Glomerular visceral epithelial cell (primary cell): ENCODE data around the gene BCL2.
"Not testable (repeated sequence)": the region's sequence is repeated elsewhere in the genome, so short reads cannot be mapped to it uniquely, and the experiment has no call there.

ENCODE experiments used
- DNase-seq: peaks from one replicate; pipeline ENCODE4 v3.0.0-alpha.2; 2016; ENCODE audit errors: extremely low spot score

Gene BCL2

GRCh38 chr18:63319383-63320122, at the start of gene BCL2:
Gene BCL2 (minus strand): TSS chr18:63319769.
- peak; percentile 36 for DNase-seq

- DNase-seq: no peak
Observed at GRCh38 chr18:63368611-63369010, 49.0 kb upstream of the BCL2 start.

DNA sequence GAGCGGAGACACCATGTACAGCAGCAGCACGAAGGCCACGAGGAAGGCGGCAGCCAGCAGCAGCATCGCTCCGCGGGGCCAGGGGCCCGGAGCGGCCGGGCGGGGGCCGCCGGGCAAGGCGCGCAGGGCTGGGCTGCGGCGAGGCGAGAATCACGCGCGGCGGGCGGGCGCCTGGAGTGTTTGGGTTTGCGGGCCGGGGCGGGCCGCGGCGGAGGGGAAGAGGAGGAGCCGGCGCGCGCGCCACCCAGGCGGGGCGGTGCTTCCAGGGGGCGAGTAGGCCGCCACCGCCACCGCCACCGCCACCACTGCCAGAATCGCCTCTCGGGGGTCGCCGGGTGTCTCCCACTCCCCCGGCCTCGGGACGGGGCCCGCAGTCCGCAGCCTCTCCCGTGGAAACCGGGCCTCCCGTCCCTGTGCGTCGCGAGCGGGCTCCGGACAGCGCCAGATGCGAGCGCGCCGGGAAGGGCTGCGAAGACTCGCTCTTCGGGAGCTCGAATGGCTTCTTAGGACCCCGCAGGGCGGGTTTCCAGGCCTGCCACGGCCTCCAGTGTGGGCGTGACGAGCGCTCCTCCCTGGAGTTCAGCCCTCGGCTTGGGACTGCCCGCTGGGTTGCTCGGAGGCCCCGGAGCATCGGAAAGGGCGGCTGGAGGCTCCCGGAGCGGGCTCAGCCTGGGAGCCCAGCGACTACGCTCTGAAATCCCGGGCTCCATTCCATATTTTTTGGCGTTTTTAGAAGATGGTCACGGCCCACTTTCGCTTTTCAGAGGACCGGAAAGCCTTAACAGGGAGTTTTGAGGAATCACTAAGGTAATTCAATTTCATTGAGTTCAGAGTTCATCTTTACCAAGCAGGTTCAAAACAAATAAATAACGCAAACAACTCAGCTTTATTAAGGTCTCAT, 47.7 kb upstream of the BCL2 start, which contains the start of gene KDSR:
Gene KDSR, minus strand, starts transcription at position 154 of the 901 bp plus-strand sequence. Its CDS starts 88 bp downstream, at position 66.
- peak; percentile 99 for DNase-seq

- peak; percentile 73 for DNase-seq
Observed at GRCh38 chr18:63366213-63367052, 46.9 kb upstream of the BCL2 start.

DNA sequence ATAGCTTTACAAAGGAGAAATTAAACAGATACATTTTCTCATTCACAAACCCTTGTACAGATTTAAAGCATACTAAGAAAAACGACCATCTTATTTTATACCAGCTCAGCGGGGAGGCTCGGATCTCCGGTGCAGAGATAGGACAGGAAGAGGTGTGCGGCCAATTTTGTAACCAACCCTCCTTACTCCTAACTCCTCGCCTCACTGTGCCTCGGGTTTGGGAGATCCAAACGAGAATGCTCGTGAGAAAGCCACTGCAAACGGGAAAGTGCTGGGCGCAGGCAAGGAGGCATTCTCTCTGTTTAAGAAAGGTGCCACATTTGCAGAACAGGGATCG, 46.3 kb upstream of the BCL2 start:
- DNase-seq: no peak

DNA sequence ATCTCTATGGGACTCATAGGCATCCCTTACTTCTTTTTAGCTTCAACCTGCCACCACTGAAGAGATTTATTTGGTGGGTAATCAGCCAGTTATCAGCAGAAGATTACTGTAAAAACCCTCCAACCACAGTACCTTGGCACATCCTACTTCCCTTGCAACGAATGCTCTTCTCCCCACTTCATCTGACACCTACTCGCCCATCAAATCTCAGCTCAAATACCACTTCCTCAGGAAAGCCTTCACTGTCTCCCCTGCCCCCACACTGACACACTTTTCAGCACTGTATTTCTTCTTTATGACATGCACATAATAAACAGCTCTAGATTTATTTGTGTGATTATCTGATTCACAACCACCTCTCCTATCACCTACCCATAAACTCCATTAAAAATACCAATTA, 44.4 kb upstream of the BCL2 start:
- DNase-seq: no peak

DNA sequence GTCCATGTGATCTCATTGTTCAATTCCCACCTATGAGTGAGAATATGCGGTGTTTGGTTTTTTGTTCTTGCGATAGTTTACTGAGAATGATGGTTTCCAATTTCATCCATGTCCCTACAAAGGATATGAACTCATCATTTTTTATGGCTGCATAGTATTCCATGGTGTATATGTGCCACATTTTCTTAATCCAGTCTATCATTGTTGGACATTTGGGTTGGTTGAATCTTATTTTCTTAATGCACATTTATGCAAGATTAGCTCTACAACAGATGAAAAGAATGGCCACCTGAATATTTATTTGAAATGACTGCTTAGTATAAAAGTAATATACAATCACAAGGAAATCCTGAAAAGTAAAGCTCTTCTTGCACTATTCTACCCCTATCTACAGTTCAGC, 43.9 kb upstream of the BCL2 start:
- DNase-seq: not testable (repeated sequence)

DNA sequence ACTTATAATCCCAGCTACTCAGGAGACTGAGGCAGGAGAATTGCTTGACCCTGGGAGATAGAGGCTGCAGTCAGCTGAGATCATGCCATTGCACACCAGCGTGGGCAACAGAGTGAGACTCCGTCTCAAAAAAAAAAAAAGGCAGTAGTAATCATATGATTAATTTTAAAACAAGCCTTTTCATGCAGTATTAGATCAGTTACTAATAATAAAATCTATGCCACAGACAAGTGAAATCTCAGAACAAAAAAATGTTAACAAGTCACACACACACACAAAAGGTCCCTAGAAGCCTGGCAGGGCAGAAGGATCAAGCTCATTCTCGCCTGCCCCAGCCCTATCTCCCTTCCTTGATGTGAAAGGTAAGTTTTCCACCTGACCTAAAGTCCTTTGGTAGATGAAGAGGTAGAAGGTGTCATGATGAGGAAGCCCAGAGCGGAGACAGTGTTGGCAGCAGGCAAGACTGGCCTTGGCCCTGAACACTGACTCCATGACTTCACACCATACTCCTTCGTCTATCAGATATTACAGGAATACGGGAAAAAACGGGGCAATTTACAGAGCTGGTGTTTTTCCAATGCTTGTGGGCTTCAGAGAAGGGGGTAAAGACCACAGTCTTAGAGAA, 36.8 kb upstream of the BCL2 start:
- no peak for DNase-seq

DNA sequence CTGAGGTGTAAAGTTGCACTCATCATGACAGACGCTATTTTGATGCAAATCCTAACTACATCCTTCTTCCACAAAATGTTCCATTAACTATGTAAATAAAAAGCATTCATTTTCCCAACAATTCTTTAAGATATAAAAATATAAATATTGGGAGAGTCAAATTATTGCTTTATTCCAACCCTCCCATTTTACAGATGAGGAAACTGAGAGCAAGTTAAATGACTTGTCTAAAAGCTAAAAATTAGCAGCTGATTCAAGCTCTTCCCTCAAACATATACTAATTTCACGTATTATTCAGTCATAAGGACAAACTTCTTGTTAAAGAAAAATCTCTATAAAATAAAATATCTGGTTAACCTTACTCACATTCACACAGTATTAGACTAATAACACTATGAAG, 30.7 kb upstream of the BCL2 start:
- DNase-seq: no peak

DNA sequence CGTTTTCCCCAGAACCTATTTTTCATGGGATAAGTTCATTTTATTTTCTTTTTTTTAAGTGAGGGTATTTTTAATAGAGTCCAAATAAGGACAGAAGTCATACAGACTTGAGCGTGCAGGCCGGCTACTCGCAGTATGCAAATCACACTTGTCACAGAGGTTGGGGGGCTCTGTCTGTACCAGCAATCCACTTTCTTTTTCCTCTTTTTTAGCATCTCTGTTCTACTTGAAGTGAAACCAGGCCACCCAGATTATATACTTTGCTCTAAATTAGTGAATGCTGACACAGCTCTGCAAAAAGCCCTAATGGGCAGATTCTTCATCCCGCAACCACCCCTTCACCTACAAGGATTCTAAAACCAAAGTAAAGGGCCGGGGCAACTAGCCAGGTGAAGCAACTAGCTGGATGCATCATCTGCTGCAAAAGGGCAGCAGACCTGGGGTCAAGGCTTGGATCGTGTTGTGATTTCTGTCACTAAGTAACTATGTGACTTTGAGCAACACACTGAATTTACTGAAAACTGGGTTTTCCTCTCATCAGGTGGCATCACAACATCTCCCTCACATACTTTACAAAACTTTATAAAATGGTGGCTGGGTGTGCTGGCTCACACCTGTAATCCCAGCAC, 29.1 kb upstream of the BCL2 start:
- DNase-seq: no peak

DNA sequence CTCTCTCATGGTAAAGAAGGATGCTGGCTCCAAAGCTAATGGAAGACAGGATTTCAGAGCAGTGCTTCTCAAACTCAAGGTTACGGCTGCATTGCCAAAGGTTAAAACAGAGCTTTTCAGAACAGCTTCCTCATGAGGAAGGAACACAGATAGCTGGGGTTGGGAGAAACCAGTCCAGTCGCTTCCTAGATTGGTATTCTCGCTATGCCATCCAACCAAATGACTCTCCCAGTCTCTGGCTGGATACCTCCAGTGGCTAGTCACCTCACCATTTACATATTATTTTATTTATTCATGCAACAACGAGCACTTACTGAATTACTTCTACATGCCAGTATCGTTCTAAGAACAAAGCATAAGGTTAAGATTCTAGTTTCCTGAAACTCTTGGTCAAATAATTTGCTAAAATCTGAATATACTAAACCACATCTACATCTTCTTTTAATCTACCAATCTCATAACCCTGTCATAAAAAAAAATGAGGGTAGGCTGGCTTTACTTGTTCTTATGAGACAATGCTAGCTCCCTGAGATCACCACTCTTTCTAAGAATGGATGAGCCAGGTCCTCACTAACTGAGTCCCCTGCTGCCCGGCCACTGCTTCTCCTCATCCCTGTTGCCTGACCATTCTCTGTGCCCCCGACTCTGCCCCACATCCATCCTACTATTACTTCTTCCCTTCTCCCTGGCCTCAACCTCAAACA, 27.1 kb upstream of the BCL2 start:
- DNase-seq: no peak

DNA sequence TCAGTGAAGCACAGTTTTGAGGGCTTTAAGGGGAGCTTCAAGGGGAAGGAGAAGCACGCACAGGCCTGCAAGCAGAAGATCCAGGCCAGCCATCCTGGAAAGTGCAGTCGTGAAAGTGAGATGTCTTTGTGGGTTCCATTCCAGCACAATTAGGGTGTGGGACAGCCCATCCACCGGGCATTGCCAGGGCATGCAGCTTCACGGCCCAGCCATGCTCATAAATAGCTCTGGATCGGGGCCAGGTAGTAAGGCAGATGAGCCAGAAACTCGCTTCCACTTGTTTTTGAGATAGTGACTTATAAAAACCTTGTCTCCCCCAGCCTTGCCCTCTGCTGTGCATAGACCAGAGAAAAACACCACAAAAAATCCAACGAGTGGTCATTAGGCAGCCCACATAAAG, 26.5 kb upstream of the BCL2 start:
- DNase-seq: no peak

DNA sequence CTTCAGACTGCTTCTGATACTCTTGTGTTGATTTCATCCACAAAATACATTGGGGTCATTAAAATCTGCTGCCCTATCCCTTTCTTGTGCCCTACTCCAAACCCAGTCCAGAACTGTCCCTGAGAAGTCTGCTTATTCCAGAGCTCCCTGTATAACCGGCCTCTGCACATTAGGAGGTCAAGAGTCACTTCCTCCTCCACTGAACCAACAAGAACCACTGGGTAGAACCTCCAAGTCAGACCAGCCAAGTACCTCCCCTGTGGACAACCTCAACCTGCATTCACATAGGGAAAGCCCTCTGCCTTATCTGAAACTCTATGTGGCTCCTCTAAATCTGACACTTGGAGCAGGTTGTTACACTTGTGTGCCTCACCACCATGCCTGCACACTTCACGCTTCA, 25.3 kb upstream of the BCL2 start:
- DNase-seq: no peak

GRCh38 chr18:63344263-63344662, 24.7 kb upstream of the BCL2 start:
- DNase-seq: no peak

DNA sequence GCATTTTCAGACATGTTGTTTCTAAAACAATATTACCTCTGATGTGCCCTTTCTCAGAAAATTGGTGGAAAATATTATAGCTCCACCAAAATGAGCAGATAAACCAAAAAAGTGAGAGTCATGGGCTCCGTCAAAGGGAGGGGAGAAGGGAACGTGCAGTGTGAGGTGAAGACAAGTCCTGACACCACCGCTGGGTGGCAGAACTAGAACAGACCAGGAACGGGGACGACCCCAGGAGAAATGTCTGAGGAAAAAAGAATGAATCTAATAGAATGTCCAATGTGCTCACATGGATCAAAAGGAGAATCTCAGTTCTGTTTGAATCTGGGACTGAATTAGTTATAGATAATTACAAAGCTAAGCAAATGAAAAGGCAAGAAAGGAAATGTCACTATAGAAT, 22.6 kb upstream of the BCL2 start:
- no peak for DNase-seq

- DNase-seq: peak; percentile 36
Observed at GRCh38 chr18:63339920-63340484, 20.4 kb upstream of the BCL2 start.

DNA sequence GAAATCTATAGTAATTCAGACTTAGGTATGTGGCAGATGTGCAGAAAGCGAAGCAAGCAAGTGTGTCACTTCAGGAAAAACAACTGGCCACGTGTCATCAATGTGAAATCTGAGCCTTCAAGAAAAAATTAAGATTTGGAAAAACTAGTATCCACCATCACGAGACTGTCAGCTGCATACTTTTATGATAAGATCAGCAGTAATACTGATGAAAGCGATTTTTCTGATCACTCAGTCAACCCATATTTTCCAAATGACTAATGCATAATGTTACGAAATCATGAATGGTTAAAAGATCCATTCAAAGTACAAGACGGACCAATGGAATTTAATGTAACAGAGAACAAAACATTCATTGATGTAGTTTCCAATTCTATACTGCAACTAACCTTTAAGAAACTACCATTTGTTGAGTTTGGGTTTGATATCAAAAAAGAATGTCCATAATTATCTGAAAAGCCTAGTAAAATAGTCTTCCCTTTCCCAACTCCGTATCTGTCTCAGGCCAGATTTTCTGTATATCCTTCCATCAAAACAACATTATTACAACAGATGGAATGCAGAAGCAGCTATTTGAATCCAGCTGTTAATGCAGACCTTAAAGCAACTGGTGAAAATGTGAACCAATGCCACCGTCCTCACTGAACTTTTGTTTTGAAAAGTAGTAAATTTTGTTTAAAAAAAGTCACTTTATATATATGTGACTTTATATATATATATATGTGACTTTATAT, 17.0 kb upstream of the BCL2 start:
- DNase-seq: peak; percentile 66

GRCh38 chr18:63331105-63331504, 11.5 kb upstream of the BCL2 start:
- DNase-seq: no peak

- no peak for DNase-seq
Observed at GRCh38 chr18:63329431-63330145, 10.0 kb upstream of the BCL2 start.
